Measurements from ENCODE around the gene TOR4A.

- TF ChIP-seq POLR2AphosphoS5 (IDR thresholded peaks at IDR 0.05) (peak; percentile 22), CTCF (IDR thresholded peaks at IDR 0.05) (no peak)
Observed at GRCh38 chr9:137293482-137294090, 16.1 kb downstream of the TOR4A start.

All from prostate gland (tissue), 2 donors.